HG03025 (cell line): ENCODE results near the gene STEAP4.
"Not testable (repeated sequence)": the region's sequence is repeated elsewhere in the genome, so short reads cannot be mapped to it uniquely, and the experiment has no call there.

Experiments used
- ATAC-seq: cut with Tn5 transposase; IDR thresholded peaks from one replicate; pipeline ENCODE4 v1.9.1; 2021; ENCODE audit warnings: mild to moderate bottlenecking, moderate library complexity; ENCODE audit not compliant: unreplicated experiment, low FRiP score

Gene STEAP4

GRCh38 chr7:88274856-88275255 is 31.8 kb downstream of the STEAP4 start:
- not testable (repeated sequence) for ATAC-seq

- no peak for ATAC-seq
Measured at GRCh38 chr7:88269586-88269985, 37.1 kb downstream of the STEAP4 start.

- no peak for ATAC-seq
Measured at GRCh38 chr7:88268858-88269257, 37.8 kb downstream of the STEAP4 start.

GRCh38 chr7:88268051-88268450 is 38.6 kb downstream of the STEAP4 start:
- ATAC-seq, result no peak

GRCh38 chr7:88267421-88267820 is 39.3 kb downstream of the STEAP4 start:
- ATAC-seq, result no peak

GRCh38 chr7:88264987-88265386 is 41.7 kb downstream of the STEAP4 start:
- not testable (repeated sequence) for ATAC-seq

- no peak for ATAC-seq
Measured at GRCh38 chr7:88262562-88262961, 44.1 kb downstream of the STEAP4 start.

- ATAC-seq, result no peak
Measured at GRCh38 chr7:88260719-88261118, 46.0 kb downstream of the STEAP4 start.

- ATAC-seq, result no peak
Measured at GRCh38 chr7:88259656-88260380, 46.9 kb downstream of the STEAP4 start.

- ATAC-seq, result not testable (repeated sequence)
Measured at GRCh38 chr7:88258296-88258695, 48.4 kb downstream of the STEAP4 start.

GRCh38 chr7:88256906-88257305 is 49.8 kb downstream of the STEAP4 start:
- ATAC-seq, result no peak

GRCh38 chr7:88254721-88255424 is 51.8 kb downstream of the STEAP4 start:
- no peak for ATAC-seq

- no peak for ATAC-seq
Measured at GRCh38 chr7:88253640-88254039, 53.1 kb downstream of the STEAP4 start.

GRCh38 chr7:88244258-88244657 is 62.4 kb downstream of the STEAP4 start:
- ATAC-seq, result no peak

GRCh38 chr7:88243345-88243909 is 63.3 kb downstream of the STEAP4 start:
- no peak for ATAC-seq

GRCh38 chr7:88239852-88240251 is 66.8 kb downstream of the STEAP4 start:
- ATAC-seq, result no peak

- ATAC-seq, result no peak
Measured at GRCh38 chr7:88233828-88234227, 72.9 kb downstream of the STEAP4 start.

GRCh38 chr7:88230646-88231045 is 76.0 kb downstream of the STEAP4 start:
- ATAC-seq, result no peak

- ATAC-seq, result no peak
Measured at GRCh38 chr7:88229302-88229995, 77.2 kb downstream of the STEAP4 start.

- no peak for ATAC-seq
Measured at GRCh38 chr7:88226886-88227516, 79.7 kb downstream of the STEAP4 start.

- no peak for ATAC-seq
Measured at GRCh38 chr7:88226201-88226600, 80.5 kb downstream of the STEAP4 start.
